WERI-Rb-1 (cell line): ENCODE measurements around the gene TMEM69.
"Not testable (repeated sequence)": the region's sequence is repeated elsewhere in the genome, so short reads cannot be mapped to it uniquely, and the experiment has no call there.

Source experiments
- DNase-seq: peaks from one replicate; pipeline ENCODE4 v3.0.0-alpha.2; 2020
- H3K27ac ChIP-seq: fragments of 250-450 bp; sonication (Bioruptor Pico); 2 replicates; pipeline ENCODE4 v1.5.1; 2020; ENCODE audit warnings: mild to moderate bottlenecking, moderate library complexity
- H3K27me3 ChIP-seq: fragments of 250-450 bp; sonication (Bioruptor Pico); 2 replicates; pipeline ENCODE4 v1.5.1; 2021; ENCODE audit warnings: mild to moderate bottlenecking, low read depth, moderate library complexity; ENCODE audit not compliant: insufficient read depth, severe bottlenecking
- H3K36me3 ChIP-seq: fragments of 250-450 bp; sonication (Bioruptor Pico); 2 replicates; pipeline ENCODE4 v1.5.1; 2020; ENCODE audit warnings: mild to moderate bottlenecking, moderate library complexity
- H3K4me3 ChIP-seq: 2 replicates; pipeline ENCODE4 v1.5.1; 2011; ENCODE audit warnings: low read depth, mild to moderate bottlenecking, control low read depth, low read length
- H3K9me3 ChIP-seq: fragments of 250-450 bp; sonication (Bioruptor Pico); 2 replicates; pipeline ENCODE4 v1.5.1; 2021; ENCODE audit warnings: mild to moderate bottlenecking, moderate library complexity; ENCODE audit not compliant: severe bottlenecking
- CTCF ChIP-seq: IDR thresholded peaks from 2 replicates; pipeline ENCODE4 v1.5.1; 2011; ENCODE audit warnings: low read depth, mild to moderate bottlenecking, control low read depth, inconsistent platforms, low read length

The TMEM69 gene

GRCh38 chr1:45669859-45670655 is 17.9 kb upstream of the TMEM69 start:
- Histone ChIP-seq H3K27me3 (no peaks in the 10 kb centered on the region), H3K27ac (no peak overlapping the region), H3K9me3 (no peaks in the 10 kb centered on the region), H3K36me3 (peaks cover 3% of the 10 kb centered on the region), H3K4me3 (no peak overlapping the region)
- no peak for DNase-seq
- no peak for TF ChIP-seq CTCF

GRCh38 chr1:45673956-45674355 is 14.0 kb upstream of the TMEM69 start:
- no peak overlapping the region for H3K4me3 ChIP-seq
- H3K9me3 ChIP-seq = no peaks in the 10 kb centered on the region
- no peak overlapping the region for H3K27ac ChIP-seq
- no peak for DNase-seq
- no peak for TF ChIP-seq CTCF
- no peaks in the 10 kb centered on the region for H3K27me3 ChIP-seq
- H3K36me3 ChIP-seq = peaks cover 8% of the 10 kb centered on the region

- peaks cover 8% of the 10 kb centered on the region for H3K36me3 ChIP-seq
- H3K4me3 ChIP-seq = no peak overlapping the region
- no peak for TF ChIP-seq CTCF
- H3K27ac ChIP-seq = no peak overlapping the region
- H3K9me3 ChIP-seq = no peaks in the 10 kb centered on the region
- no peak for DNase-seq
- no peaks in the 10 kb centered on the region for H3K27me3 ChIP-seq
Observed at GRCh38 chr1:45674478-45674877, 13.5 kb upstream of the TMEM69 start.

- H3K36me3 ChIP-seq = not testable (repeated sequence)
Observed at GRCh38 chr1:45676553-45676952, 11.4 kb upstream of the TMEM69 start.

GRCh38 chr1:45677751-45678245 is 10.2 kb upstream of the TMEM69 start:
- H3K27me3 ChIP-seq = no peaks in the 10 kb centered on the region
- H3K36me3 ChIP-seq = peaks cover 5% of the 10 kb centered on the region
- no peak for TF ChIP-seq CTCF
- DNase-seq = no peak
- H3K27ac ChIP-seq = no peak overlapping the region
- H3K4me3 ChIP-seq = no peak overlapping the region
- H3K9me3 ChIP-seq = no peaks in the 10 kb centered on the region

More at GRCh38 chr1:45676553-45676952, 11.4 kb upstream of the TMEM69 start:
- not testable (repeated sequence) for H3K27ac ChIP-seq, H3K27me3 ChIP-seq, H3K4me3 ChIP-seq, DNase-seq, H3K9me3 ChIP-seq

GRCh38 chr1:45678489-45678888 is 9.5 kb upstream of the TMEM69 start:
- Histone ChIP-seq H3K27ac (no peak overlapping the region), H3K36me3 (peaks cover 5% of the 10 kb centered on the region), H3K4me3 (no peak overlapping the region), H3K9me3 (no peaks in the 10 kb centered on the region), H3K27me3 (no peaks in the 10 kb centered on the region)
- DNase-seq = no peak
- TF ChIP-seq CTCF = no peak
